ENCODE results near the gene TNS4. TPM values are rescaled to one million over a fixed set of nuclear protein-coding genes. Genes with fewer than 3 reads are reported as not detected.

TNS4 gene
- total and polyA plus RNA-seq, 9 of the 15 experiments (the other 6 are each of a cell fraction or from before 2014, with no cell fraction given): 0.04 to 0.73 (median 0.24) TPM; not detected in 1

GRCh38 chr17:40460604-40460967 is 40.8 kb downstream of the TNS4 start:
- intact Hi-C loops (cut with micrococcal nuclease) (no loop called here), in situ Hi-C loops (cut with MboI) (no loop called here)
- Histone ChIP-seq H2AFZ (ENCODE audit: low read depth, low read length) (no peak overlapping the region), H3K27ac (ENCODE audit: extremely low read depth, low read depth, low read length) (no peak overlapping the region), H3K9ac (ENCODE audit: insufficient read depth in 1 of 2, low read depth in 2 of 2, low read length in 2 of 2) (no peak overlapping the region), H3K9me1 (ENCODE audit: control insufficient read depth, insufficient read depth, low read length) (no peaks in the 10 kb centered on the region), H3K4me1 (replicated peaks in 1 of 2; ENCODE audit: control insufficient read depth in 2 of 2, insufficient read depth in 2 of 2, low read length in 2 of 2) (peaks cover 0 to 24% of the 10 kb centered on the region in 2 experiments; a peak in 3 of 5 replicates), H3K36me3 (ENCODE audit: control insufficient read depth, insufficient read depth, low read length) (peaks cover 10% of the 10 kb centered on the region; the same call in 1 of the 3 replicates), H3K79me2 (ENCODE audit: control insufficient read depth, insufficient read depth, low read length) (no peaks in the 10 kb centered on the region), H3K9me3 (replicated peaks; ENCODE audit: control insufficient read depth, insufficient read depth, low read depth, low read length) (no peaks in the 10 kb centered on the region), H3K4me3 (no peak overlapping the region), H4K20me1 (replicated peaks; ENCODE audit: control insufficient read depth, insufficient read depth, low read length) (no peaks in the 10 kb centered on the region), H3K27me3 (ENCODE audit: control insufficient read depth in 2 of 2, insufficient read depth in 2 of 2, low read length in 2 of 2) (no peaks in the 10 kb centered on the region; a peak in 1 of 5 replicates), H3K4me2 (ENCODE audit: insufficient read depth, low read length) (no peak overlapping the region)
- ChIA-PET POLR2A (interaction anchor here (0.7 to 1.5 kb wide), 8 partner anchors 9 to 100 kb away, joined by 3 to 7 read pairs (median 5); no protein-coding TSS in a partner anchor), CTCF (ENCODE audit: low intra/inter-chr PET ratio) (no interaction called here)
- FAIRE-seq (no peak), DNase-seq (ENCODE audit: extremely low read depth in 1 of 4, low spot score in 3 of 4) (no peak), ATAC-seq (no peak)
- no TSS peak for BruUV-seq (replicated peaks)
- WGBS (ENCODE audit: insufficient coverage, low coverage, missing lambda C conversion rate): 55% methylated on average over 3 of the region's 3 CpGs
- TF ChIP-seq BMI1 (IDR thresholded peaks at IDR 0.05; ENCODE audit: low read length) (no peak), ZNF197 (CRISPR knock-in tag; IDR thresholded peaks at IDR 0.05; ENCODE audit: low read depth) (no peak), CREB3L1 (IDR thresholded peaks at IDR 0.05; ENCODE audit: borderline replicate concordance, low read depth) (no peak), ZNF263 (CRISPR knock-in tag; IDR thresholded peaks at IDR 0.05; ENCODE audit: borderline replicate concordance) (no peak), ZNF592 (IDR thresholded peaks at IDR 0.05) (no peak), CREB3 (tag; conservative IDR thresholded peaks at IDR 0.05; ENCODE audit: low read depth) (no peak), RAD21 (CRISPR knock-in tag; conservative IDR thresholded peaks at IDR 0.05 in 1 of 2, IDR thresholded peaks at IDR 0.05 in 1 of 2) (no peak), MAFG (tag; conservative IDR thresholded peaks at IDR 0.05) (no peak), THRAP3 (IDR thresholded peaks at IDR 0.05; ENCODE audit: borderline replicate concordance) (no peak), ZBTB7A (IDR thresholded peaks at IDR 0.05; ENCODE audit: borderline replicate concordance, control insufficient read depth, low read depth, low read length) (no peak), ZNF551 (CRISPR knock-in tag; IDR thresholded peaks at IDR 0.05) (no peak), ZNF174 (CRISPR knock-in tag; IDR thresholded peaks at IDR 0.05) (no peak), THRB (CRISPR knock-in tag; conservative IDR thresholded peaks at IDR 0.05) (no peak), ZNF76 (CRISPR knock-in tag; IDR thresholded peaks at IDR 0.05; ENCODE audit: borderline replicate concordance) (no peak), ZNF224 (CRISPR knock-in tag; IDR thresholded peaks at IDR 0.05) (no peak)

Data from K562 (cell line).